K562 (cell line): Measurements from ENCODE around the gene MIP. TPM values are rescaled to one million over a fixed set of nuclear protein-coding genes. Genes with fewer than 3 reads are reported as not detected.
A peak's percentile ranks its signal among the peaks of the same experiment; 100 is the strongest.

Experiments used
- AFF1 ChIP-seq, 2 experiments: fragments of 450-650 bp; IDR thresholded peaks; 2 replicates each; pipeline ENCODE4 v1.6.1; 2018; ENCODE audit warnings: mild to moderate bottlenecking in 2 of 2, low read depth in 1 of 2; ENCODE audit not compliant: partially characterized antibody in 2 of 2
- CBX8 ChIP-seq: fragments of 200-600 bp; sonication (generic); IDR thresholded peaks from 2 replicates; pipeline ENCODE4 v1.6.1; 2012; ENCODE audit warnings: borderline replicate concordance, mixed run types, low read depth, mild to moderate bottlenecking, moderate library complexity, mixed read lengths, low read length, control low read depth, inconsistent platforms; ENCODE audit not compliant: poor library complexity, severe bottlenecking; ENCODE audit errors: extremely low read depth
- FOXJ3 ChIP-seq: sonication (generic); formaldehyde crosslinking; IDR thresholded peaks from 2 replicates; pipeline ENCODE4 v1.4.0; 2020; ENCODE audit warnings: mild to moderate bottlenecking, missing genetic modification reagents
- FUS ChIP-seq: fragments of 200-400 bp; formaldehyde crosslinking; optimal IDR thresholded peaks from 2 replicates; pipeline ENCODE3; 2017; ENCODE audit warnings: low read depth, low read length
- GATA2 ChIP-seq: sonication (generic); formaldehyde crosslinking; IDR thresholded peaks from 2 replicates; pipeline ENCODE4 v1.4.0; 2020; ENCODE audit warnings: mild to moderate bottlenecking, missing genetic modification reagents
- HMBOX1 ChIP-seq: sonication (generic); IDR thresholded peaks from 2 replicates; pipeline ENCODE4 v1.6.1; 2016
- JUNB ChIP-seq: fragments of 450-650 bp; formaldehyde crosslinking; conservative IDR thresholded peaks from 2 replicates; pipeline ENCODE4 v1.4.0; 2020; ENCODE audit warnings: mild to moderate bottlenecking
- NEUROD1 ChIP-seq: fragments of 150-350 bp; IDR thresholded peaks from 2 replicates; pipeline ENCODE4 v1.6.1; 2014; ENCODE audit warnings: borderline replicate concordance, low read length, low read depth; ENCODE audit not compliant: partially characterized antibody
- NR1H2 ChIP-seq: sonication (generic); formaldehyde crosslinking; IDR thresholded peaks from 2 replicates; pipeline ENCODE4 v1.4.0; 2020; ENCODE audit warnings: mild to moderate bottlenecking, missing genetic modification reagents
- PRDM10 ChIP-seq: fragments of 450-650 bp; IDR thresholded peaks from 2 replicates; pipeline ENCODE4 v1.6.1; 2018; ENCODE audit not compliant: partially characterized antibody
- RBFOX2 ChIP-seq: fragments of 200-400 bp; formaldehyde crosslinking; IDR thresholded peaks from 2 replicates; pipeline ENCODE4 v1.6.1; 2017; ENCODE audit warnings: low read depth, mild to moderate bottlenecking, low read length, moderate library complexity
- RFX5 ChIP-seq: IDR thresholded peaks from 2 replicates; pipeline ENCODE4 v1.6.1; 2011; ENCODE audit warnings: low read depth, mild to moderate bottlenecking, improper control_type of control experiment, low read length
- TAF9B ChIP-seq: fragments of 450-650 bp; IDR thresholded peaks from 2 replicates; pipeline ENCODE4 v1.6.1; 2018; ENCODE audit warnings: mild to moderate bottlenecking; ENCODE audit not compliant: partially characterized antibody
- ZBTB9 ChIP-seq: fragments of 450-650 bp; formaldehyde crosslinking; IDR thresholded peaks from 2 replicates; pipeline ENCODE4 v1.4.0; 2020; ENCODE audit warnings: mild to moderate bottlenecking, moderate library complexity
- ZNF175 ChIP-seq: fragments of 200-800 bp; sonication (Bioruptor generic); IDR thresholded peaks from 2 replicates; pipeline ENCODE4 v1.6.1; 2016; ENCODE audit warnings: low read depth, mild to moderate bottlenecking, missing genetic modification characterization, missing compliant biosample characterization
- polyA plus RNA-seq, 8 experiments: library from polyadenylated mRNA; depleted of rRNA in 4 of 8; stranded (reverse) in 5 of 8; unstranded in 3 of 8; fragments of >200 nt; fragmentation: Nextera tagmentation in 2 of 8; fragmentation: Illumina TruSeq in 1 of 8; extraction: Ambion mirVana in 2 of 8; extraction: Trizol in 1 of 8; gene quantifications; 2 replicates each; pipeline versions ENCODE4 v1.2.1 to v1.2.3, GENCODE V29; 2011 to 2014; ENCODE audit warnings: inconsistent platforms in 1 of 8, missing spikeins in 1 of 8
- total RNA-seq, 7 experiments: library from RNA; depleted of rRNA in 6 of 7; stranded (reverse); fragments of >200 nt in 6 of 7; fragmentation: Illumina TruSeq in 2 of 7; extraction: Trizol in 2 of 7; gene quantifications; 2 replicates each; pipeline versions ENCODE4 v1.2.1 to v1.2.3, GENCODE V29; 2011 to 2021; ENCODE audit warnings: low replicate concordance in 1 of 7

The MIP gene
- total and polyA plus RNA-seq, 9 of the 15 experiments (the other 6 are each of a cell fraction or from before 2014, with no cell fraction given) = 0.09 to 0.36 (median 0.19) TPM; not detected in 5

GRCh38 chr12:56468216-56469006 lies 14.0 kb upstream of the MIP start, which contains the start of gene SPRYD4 (continued):
- TF ChIP-seq NEUROD1 (peak; percentile 77), HMBOX1 (no peak), ZNF175 (CRISPR knock-in tag) (peak; percentile 65; the same call in 1 of the 2 replicates), FUS (no peak), FOXJ3 (CRISPR knock-in tag) (no peak), CBX8 (no peak), JUNB (CRISPR knock-in tag) (no peak), RBFOX2 (peak; percentile 95), RFX5 (0 out of 2 replicates have a peak, but pooled peaks have one; percentile 24), TAF9B (peak; percentile 91), NR1H2 (0 out of 2 replicates have a peak, but pooled peaks have one; percentile 48), PRDM10 (no peak), AFF1 (IDR thresholded peaks at IDR 0.05; ENCODE audit: low read depth in 1 of 2, partially characterized antibody in 2 of 2) (peak; percentile 12 to 60), ZBTB9 (CRISPR knock-in tag) (no peak), GATA2 (CRISPR knock-in tag) (0 out of 2 replicates have a peak, but pooled peaks have one; percentile 12)
